H4 (cell line): ENCODE results near the gene PNKP. TPM values are rescaled to one million over a fixed set of nuclear protein-coding genes. Genes with fewer than 3 reads are reported as not detected.
A peak's percentile ranks its signal among the peaks of the same experiment; 100 is the strongest.

ENCODE experiments used
- DNase-seq: peaks from one replicate; pipeline ENCODE4 v3.0.0-alpha.2; 2015; ENCODE audit warnings: low spot score
- total RNA-seq: library from RNA; depleted of rRNA; stranded (reverse); fragments of >200 nt; shearing (Covaris generic); gene quantifications from 2 replicates; pipeline ENCODE4 v1.2.3, GENCODE V29; 2014; rRNA removed

Gene PNKP
- total RNA-seq, result 20.5 and 22.7 TPM in 2 replicates

DNA sequence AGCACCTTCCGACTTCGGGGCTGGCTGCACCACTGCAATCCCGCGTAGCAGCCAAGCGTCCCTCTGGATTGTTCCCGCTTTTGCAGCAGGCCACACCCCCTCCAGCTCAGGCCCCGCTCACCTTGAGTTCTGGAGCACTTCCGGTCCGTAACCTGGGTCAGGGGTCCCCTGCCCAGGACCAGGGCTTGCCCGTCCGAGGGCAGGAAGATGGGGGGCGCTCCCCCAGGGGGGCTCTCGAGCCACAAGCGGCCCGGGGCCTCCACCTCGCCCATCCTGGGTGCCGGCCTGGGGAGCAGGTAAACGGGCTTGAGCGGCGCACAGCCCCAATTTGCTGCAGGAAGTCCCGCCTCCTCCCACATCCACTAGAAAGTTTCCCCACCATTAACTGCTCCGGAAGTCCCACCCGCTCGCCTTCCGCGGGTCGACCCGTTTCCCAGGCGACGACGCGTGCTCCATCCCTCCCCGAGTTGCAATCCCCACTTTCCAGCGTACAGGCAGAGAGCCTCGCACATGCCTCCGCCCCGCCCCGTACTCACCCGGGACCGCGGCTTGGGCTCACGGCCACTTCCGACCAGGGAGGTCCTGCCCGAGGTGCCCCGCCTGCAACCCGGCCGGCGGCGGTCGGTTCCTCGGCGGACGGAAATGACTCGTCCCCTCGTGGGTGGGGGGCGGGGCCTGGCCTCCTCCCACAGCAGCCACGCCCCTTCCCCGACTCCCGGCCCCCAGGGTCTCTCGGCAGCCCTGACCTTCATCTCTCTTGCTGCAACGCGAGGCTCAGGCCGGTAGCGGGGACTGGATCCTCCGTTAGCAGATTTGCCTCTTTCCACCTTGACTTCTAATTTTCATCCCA lies at the start of gene PNKP:
Gene PNKP (minus strand): TSS at position 644 of the 850 bp plus-strand sequence. CDS start 372 bp downstream, at position 272.
- peak; percentile 96 for DNase-seq

DNA sequence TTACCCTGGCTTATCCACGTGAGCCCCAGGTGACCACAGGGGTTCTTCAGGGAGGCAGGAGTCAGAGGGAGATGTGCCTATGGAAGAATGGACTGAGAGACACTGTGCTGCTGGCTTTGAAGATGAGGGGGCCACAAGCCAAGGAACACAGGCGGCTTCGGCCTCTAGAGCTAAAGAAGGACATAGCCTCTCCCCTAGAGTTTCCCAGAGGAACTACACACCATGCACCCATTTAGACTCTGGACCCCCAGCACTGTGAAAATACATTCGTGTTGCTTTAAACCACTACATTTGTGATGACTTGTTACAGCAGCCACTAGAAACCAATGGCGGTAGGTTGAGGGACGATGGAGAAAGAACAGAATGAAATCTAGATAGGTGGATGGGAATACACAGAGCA lies 47.9 kb upstream of the PNKP start:
- DNase-seq, result no peak

DNA sequence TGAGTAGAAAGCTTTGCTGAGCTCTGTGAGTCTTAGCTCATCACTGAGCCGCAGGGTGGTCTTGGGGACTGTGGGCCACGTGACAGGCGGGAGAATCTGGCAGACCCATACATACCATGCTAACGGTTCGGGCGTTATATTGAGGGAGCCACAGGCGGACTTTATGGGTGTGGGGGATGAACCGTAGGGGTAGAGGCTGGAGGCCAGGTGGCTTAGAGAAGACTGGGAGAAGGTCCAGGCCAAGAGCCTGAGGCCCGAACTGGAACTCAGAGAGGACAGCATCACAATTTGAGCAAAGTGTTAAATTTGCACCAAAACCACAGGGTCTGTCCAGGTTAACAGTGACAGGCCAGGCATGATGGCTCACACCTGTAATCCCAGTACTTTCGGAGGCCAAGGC lies 46.3 kb upstream of the PNKP start:
- no peak for DNase-seq

DNA sequence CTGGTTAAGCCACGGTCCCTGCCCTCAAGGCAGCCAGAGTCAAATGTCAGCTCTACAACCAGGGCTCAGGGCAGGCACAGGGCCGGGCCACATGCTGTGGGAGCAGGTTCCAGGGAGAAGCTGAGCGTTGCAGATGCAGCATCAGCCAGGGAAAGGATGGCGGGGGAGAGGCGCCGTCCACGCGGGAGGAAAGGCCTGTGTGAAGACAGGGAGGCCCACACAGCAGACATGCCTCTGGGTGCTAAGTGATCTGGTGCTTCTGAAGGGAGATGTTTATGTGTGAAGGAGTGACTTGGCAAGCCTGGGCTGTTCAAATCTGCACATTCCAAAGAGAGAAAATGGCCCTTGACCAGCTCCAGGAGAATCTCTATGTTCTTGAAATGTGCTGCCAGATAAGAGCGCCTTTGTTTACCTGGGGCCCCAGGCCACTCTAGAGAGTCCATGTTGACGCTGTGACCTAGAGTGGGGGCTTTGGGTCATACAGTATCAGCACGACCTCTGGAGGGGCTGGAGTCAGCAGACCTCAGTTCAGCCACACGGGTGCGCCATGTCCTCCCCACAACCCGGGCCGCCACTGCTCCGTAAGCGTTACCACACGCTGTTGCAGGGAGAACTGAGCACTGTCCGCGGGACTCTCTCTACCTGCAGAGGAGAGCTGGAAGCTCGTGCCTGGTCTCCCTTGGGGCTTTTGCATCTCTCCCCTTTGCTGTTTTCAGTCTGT lies 45.7 kb upstream of the PNKP start:
- DNase-seq, result no peak

DNA sequence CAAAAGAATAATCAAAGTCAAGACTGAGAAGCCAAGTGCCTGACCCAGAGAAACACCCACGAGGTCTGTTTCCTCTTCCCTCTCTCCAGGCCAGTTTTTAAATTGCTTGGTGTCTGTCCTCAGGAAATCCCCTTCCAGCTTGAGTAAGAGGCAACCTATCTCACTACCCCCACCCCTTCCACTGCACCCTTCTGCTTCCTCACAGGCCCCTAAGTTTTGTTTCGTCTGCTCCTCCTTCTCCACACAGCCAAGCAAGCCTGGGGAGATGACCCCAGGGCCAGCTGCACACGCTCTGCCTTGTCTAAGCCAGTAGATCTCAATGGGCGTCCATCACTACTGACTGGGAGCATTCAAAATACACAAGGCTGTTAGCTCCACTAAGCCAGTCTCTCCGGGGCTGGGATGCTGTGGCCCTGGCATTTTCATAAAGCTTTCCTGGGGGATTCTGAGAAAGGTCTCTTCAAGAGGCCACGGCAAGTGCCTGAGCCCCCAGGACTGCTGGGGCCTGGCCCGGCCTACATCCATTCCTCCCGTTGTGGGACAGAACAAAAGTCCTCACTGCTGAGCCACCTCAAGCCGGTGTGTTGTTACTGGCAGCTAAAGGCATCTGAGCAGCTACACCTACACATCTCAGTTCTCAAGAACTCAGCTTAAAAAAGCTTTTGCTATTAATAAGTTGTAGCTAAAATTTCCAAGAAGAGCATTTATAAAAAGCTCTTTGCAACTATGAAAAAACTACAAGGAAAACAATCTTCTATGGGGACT lies 44.2 kb upstream of the PNKP start:
- no peak for DNase-seq

GRCh38 chr19:49910179-49910578 lies 42.8 kb upstream of the PNKP start:
- DNase-seq, result no peak

DNA sequence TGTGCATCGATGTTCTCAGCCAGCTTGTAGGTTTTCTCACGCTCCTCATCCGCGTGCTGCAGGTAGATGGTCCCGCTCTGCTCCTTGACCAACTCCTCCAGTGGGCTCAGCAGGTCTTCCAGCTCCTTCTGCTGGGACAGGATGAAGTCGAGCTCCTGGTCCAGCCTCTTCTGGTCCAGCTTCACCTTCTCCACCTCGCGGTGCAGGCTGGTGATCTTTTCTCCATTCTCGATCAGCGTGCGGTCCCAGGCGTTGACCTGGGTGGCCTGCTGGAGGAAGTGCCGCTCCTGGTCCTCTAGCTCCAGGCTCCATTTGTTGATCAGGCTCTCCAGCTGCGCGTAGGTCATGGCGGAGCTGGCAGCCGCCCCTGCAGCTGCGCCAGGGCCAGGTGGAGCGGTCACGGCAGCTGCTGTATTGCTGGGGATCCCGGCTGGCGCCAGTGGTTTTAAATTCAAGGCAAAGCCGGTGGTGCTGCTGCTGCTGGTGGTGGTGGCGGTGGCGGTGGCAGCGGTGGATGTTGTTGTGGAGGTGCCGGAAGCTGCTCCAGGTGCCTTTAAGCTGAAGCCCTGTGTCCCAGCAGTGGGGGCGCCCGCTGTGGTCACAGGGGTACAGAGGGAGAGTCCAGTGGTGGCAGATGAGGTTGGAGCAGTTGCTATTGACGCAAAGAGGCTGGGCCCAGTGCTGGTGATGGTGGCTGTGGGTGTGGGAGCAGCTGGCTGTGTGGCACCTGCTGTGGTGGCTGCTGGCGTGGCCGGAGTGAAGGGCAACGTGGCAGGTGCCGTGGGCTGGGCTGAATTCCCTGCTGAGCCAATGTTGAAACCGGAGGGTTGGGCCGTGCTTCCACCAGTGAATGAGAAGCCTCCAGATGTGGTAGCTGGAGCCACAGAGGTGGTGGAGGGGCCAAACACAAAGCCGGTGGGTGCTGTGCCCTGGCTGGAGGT lies 41.4 kb upstream of the PNKP start:
- no peak for DNase-seq

GRCh38 chr19:49907745-49908446 lies 40.5 kb upstream of the PNKP start:
- no peak for DNase-seq

GRCh38 chr19:49906879-49907564 lies 39.6 kb upstream of the PNKP start:
- no peak for DNase-seq

GRCh38 chr19:49904136-49904535 lies 36.8 kb upstream of the PNKP start:
- no peak for DNase-seq

GRCh38 chr19:49896863-49897621 lies 29.7 kb upstream of the PNKP start, which contains the start of gene IL4I1:
Gene IL4I1 (minus strand): TSS chr19:49896887. CDS start chr19:49896160, 727 bp downstream.
- DNase-seq, result no peak

DNA sequence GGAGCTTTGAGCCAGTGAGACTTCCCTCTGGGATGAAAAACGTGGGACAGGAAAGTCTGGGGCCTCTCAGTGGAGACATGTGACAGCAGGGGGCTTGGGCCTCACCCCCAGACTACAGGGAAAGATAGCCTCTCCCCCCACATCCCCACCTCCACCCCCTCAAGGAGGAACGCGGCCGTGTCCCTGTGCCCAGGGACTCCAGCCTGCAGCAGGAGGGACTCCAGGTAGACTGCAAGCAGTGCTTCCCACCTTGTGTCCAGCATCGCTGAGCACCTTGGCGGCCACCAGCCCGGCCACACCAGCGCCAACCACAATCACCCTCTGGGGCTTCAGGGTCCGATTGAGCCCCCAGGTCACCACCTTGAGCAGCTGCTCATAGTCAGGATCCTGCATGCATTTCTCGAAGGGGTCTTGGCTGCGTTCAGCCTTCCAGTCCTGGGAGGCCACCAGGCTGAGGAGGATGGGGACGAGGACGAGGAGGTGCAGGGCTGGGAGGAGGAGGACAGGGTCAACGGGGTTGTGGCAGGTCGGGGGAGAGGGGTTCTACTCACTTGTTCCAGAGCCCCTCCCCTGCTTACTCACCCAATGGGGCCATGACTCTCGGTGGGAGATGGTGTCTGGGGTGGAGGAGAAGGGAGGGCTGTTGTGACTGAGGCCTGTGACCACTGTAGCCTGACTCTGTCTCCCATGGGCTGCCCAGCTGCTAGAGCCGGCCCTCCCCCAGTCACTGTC lies 28.4 kb upstream of the PNKP start:
- no peak for DNase-seq

GRCh38 chr19:49894879-49895565 lies 27.6 kb upstream of the PNKP start:
- no peak for DNase-seq

DNA sequence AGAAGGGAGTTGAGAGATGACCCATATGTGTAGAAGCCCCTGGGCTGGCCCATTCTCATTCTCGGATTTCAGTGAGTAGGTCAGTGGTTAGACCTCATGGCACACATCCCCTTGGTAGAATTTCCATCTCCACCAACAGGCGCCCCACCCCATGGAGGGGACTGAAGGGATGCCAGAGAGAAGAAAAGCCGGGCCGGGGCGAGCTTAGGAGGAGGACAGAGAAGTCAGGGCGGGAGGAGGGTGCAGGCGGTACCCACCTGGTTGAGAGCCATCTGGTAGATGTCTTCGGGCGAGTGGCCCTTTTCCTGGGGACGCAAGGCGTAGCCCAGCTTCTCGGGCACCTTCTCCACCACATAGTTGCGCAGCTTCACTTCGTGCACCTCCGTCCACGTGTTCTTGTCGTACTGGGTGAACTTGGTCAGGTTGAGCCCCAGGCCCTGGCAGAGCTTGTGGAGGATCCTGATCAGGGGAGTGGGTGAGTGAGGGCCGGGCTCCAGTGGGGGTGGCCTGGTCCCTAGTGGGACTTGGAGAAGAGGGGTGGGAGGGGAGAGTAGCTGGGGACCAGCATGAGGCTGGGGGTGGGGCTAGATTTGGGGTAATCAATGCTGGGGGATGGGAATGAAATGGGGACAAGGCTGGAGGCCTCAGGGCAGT lies 26.8 kb upstream of the PNKP start:
- no peak for DNase-seq

DNA sequence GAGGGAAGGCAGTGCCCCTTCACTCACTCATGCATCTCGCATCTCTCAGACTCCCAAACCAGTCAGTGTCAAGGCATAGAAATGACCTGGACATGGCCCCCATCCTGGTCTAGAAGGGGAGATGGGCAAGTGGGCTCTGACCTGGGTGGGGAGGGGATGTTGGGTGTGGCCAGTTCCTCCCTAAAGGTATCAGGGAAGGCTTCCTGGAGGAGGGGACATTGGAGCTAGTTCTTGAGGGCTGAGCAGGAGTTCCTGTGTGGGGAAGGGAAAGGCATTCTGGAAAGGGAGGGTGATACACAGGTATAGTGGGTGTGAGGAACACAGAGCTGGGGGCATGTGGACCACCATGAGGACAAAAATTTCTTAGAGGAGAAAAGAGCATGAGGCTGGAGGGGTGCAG lies 25.3 kb upstream of the PNKP start:
- DNase-seq, result no peak

- no peak for DNase-seq
Observed at GRCh38 chr19:49891393-49891792, 24.0 kb upstream of the PNKP start.
